ENCODE results near the gene ATRAID. TPM values are rescaled to one million over a fixed set of nuclear protein-coding genes. Genes with fewer than 3 reads are reported as not detected.

ATRAID gene
- total and polyA plus RNA-seq, 2 of the 8 experiments (the other 6 are each of a cell fraction or from before 2014, with no cell fraction given) = 109 to 280 TPM

- Histone ChIP-seq H2BK20ac (ENCODE audit: low read length) (no peak overlapping the region), H3K18ac (ENCODE audit: extremely low read depth, low read length) (no peak overlapping the region), H3K23me2 (ENCODE audit: low read depth, low read length) (no peaks in the 10 kb centered on the region), H3K4me1 (replicated peaks in 1 of 4; ENCODE audit: control insufficient read depth in 3 of 4, insufficient read depth in 4 of 4, low read length in 3 of 4) (no peaks in the 10 kb centered on the region), H2BK12ac (ENCODE audit: low read depth, low read length) (no peak overlapping the region), H3K56ac (replicated peaks; ENCODE audit: insufficient read length, low read depth, low read length) (no peak overlapping the region), H4K20me1 (replicated peaks in 1 of 2; ENCODE audit: control insufficient read depth in 1 of 2, insufficient read depth in 2 of 2, low read length in 2 of 2) (no peaks in the 10 kb centered on the region), H2AFZ (ENCODE audit: low read length) (peak overlapping the region; percentile 23; the same call in 1 of the 2 replicates), H3K79me1 (ENCODE audit: low read depth, low read length) (no peaks in the 10 kb centered on the region), H2BK5ac (ENCODE audit: low read depth, low read length) (no peak overlapping the region), H3K36me3 (ENCODE audit: control insufficient read depth in 2 of 4, insufficient read depth in 4 of 4, low read length in 3 of 4) (no peaks in the 10 kb centered on the region), H3K14ac (ENCODE audit: insufficient read length) (no peak overlapping the region), H4K91ac (replicated peaks; ENCODE audit: insufficient read length, low read length) (no peak overlapping the region), H3K27ac (ENCODE audit: low read depth, low read length) (no peak overlapping the region), H3K23ac (ENCODE audit: insufficient read length) (no peak overlapping the region), H3K79me2 (ENCODE audit: control insufficient read depth in 1 of 2, insufficient read depth in 2 of 2, low read length in 2 of 2) (no peaks in the 10 kb centered on the region), H3K9me3 (ENCODE audit: insufficient read depth in 2 of 2, low read depth in 1 of 2, low read length in 1 of 2) (no peaks in the 10 kb centered on the region), H2AK5ac (ENCODE audit: low read depth, low read length) (no peak overlapping the region), H3K9ac (replicated peaks in 1 of 4; ENCODE audit: extremely low read depth in 1 of 4, low read depth in 3 of 4, low read length in 3 of 4) (no peak overlapping the region), H4K5ac (ENCODE audit: insufficient read length, low read depth, low read length) (no peak overlapping the region), H3K27me3 (replicated peaks in 1 of 4; ENCODE audit: control insufficient read depth in 3 of 4, extremely low read depth in 1 of 4, insufficient read depth in 3 of 4, low read length in 3 of 4) (no peaks in the 10 kb centered on the region), H3K4ac (replicated peaks; ENCODE audit: insufficient read length, low read depth, low read length) (no peak overlapping the region), H2BK15ac (ENCODE audit: low read length) (no peak overlapping the region), H3K4me2 (ENCODE audit: insufficient read depth in 1 of 2, low read depth in 2 of 2, low read length in 2 of 2) (no peak overlapping the region), H2BK120ac (replicated peaks; ENCODE audit: low read depth, low read length) (no peak overlapping the region), H4K8ac (ENCODE audit: extremely low read depth, insufficient read depth, low read length) (no peak overlapping the region; the same call in 1 of the 2 replicates), H3K4me3 (ENCODE audit: extremely low read depth in 1 of 4, insufficient read depth in 2 of 4, low read depth in 3 of 4, low read length in 4 of 4) (no peak overlapping the region)
- 85% methylated on average over 6 of the region's 6 CpGs; no CpG with 5 or more reads in 1 of the 2 experiments for WGBS, 2 experiments (ENCODE audit: extremely low coverage in 1 of 2, insufficient coverage in 1 of 2, insufficient read length in 1 of 2, insufficient replicate concordance in 2 of 2, low coverage in 1 of 2, low lambda C conversion rate in 2 of 2, missing lambda C conversion rate in 1 of 2)
- no peak for TF ChIP-seq CHD1 (IDR thresholded peaks at IDR 0.05; ENCODE audit: low read depth, low read length)
- no peak for TF ChIP-seq SP4 (IDR thresholded peaks at IDR 0.05; ENCODE audit: low read length)
- TF ChIP-seq, protein P1, sequence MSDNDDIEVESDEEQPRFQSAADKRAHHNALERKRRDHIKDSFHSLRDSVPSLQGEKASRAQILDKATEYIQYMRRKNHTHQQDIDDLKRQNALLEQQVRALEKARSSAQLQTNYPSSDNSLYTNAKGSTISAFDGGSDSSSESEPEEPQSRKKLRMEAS (IDR thresholded peaks at IDR 0.05) = no peak
- no peak for TF ChIP-seq NANOG (IDR thresholded peaks at IDR 0.05; ENCODE audit: insufficient read depth, low read depth, low read length, poor library complexity, severe bottlenecking)
- no peak for TF ChIP-seq POLR2A (IDR thresholded peaks at IDR 0.05; ENCODE audit: control extremely low read depth in 1 of 2, low read depth in 2 of 2, low read length in 2 of 2)
- no peak for TF ChIP-seq ATF3 (IDR thresholded peaks at IDR 0.05; ENCODE audit: insufficient read depth, low read depth, low read length)
- no peak for TF ChIP-seq RNF2 (IDR thresholded peaks at IDR 0.05; ENCODE audit: borderline replicate concordance, low read depth, low read length, missing control alignments, poor library complexity, severe bottlenecking)
- no peak for TF ChIP-seq TCF12 (IDR thresholded peaks at IDR 0.05; ENCODE audit: low read depth, low read length)
- TF ChIP-seq KDM5A (IDR thresholded peaks at IDR 0.05; ENCODE audit: low read length) = no peak
- DNase-seq (ENCODE audit: low read depth in 1 of 2, low spot score in 2 of 2) = no peak
- POLR2A ChIA-PET (ENCODE audit: partially characterized antibody) = interaction anchor here (1.6 kb wide), 1 partner anchor 28 kb away, joined by 3 read pairs; no protein-coding TSS in a partner anchor
- no peak for FAIRE-seq
- CTCF ChIA-PET (ENCODE audit: partially characterized antibody) = interaction anchor here (0.6 to 5.1 kb wide), 10 partner anchors 9 to 89 kb away, joined by 3 to 38 read pairs (median 4); no protein-coding TSS in a partner anchor
Measured at GRCh38 chr2:27185331-27186026, 26.4 kb upstream of the ATRAID start.

Data from H1 (cell line).